WI38 (cell line): ENCODE measurements around the gene SHB.

Source experiments
- H3K4me3 ChIP-seq: 2 replicates; pipeline ENCODE4 v1.5.1; 2011; ENCODE audit warnings: low read depth, mild to moderate bottlenecking, control low read depth, low read length
- TF ChIP-seq, protein P1 (sequence below): IDR thresholded peaks from 2 replicates; pipeline ENCODE4 v1.5.1; 2012; ENCODE audit warnings: low read depth, mild to moderate bottlenecking, control low read depth, low read length

The SHB gene

DNA sequence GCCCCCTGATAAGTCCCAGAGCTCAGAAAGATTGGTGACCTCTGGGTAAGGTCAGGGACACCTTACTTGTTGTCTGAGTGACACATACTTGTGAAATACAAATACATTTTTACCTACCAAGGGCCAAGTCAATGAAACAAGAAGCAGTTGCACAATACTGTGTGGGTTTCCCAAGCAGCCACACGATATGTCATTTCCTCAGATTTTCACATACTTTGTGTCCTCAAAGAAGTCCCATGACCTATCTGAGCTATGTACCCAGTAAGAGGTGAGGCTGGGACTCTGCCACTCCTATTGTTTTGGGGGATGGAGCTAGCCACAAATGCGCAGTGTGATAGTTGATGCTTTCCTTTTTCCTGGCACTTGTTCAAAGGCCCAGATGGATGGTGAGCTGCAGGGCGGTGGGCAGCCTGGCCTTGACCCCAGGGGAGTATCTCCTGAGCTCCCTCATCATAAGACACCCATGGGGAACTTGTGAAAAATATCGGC, 160.3 kb downstream of the SHB start:
- TF ChIP-seq, protein P1, sequence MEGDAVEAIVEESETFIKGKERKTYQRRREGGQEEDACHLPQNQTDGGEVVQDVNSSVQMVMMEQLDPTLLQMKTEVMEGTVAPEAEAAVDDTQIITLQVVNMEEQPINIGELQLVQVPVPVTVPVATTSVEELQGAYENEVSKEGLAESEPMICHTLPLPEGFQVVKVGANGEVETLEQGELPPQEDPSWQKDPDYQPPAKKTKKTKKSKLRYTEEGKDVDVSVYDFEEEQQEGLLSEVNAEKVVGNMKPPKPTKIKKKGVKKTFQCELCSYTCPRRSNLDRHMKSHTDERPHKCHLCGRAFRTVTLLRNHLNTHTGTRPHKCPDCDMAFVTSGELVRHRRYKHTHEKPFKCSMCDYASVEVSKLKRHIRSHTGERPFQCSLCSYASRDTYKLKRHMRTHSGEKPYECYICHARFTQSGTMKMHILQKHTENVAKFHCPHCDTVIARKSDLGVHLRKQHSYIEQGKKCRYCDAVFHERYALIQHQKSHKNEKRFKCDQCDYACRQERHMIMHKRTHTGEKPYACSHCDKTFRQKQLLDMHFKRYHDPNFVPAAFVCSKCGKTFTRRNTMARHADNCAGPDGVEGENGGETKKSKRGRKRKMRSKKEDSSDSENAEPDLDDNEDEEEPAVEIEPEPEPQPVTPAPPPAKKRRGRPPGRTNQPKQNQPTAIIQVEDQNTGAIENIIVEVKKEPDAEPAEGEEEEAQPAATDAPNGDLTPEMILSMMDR, result no peak
- H3K4me3 ChIP-seq, result no peak overlapping the region

GRCh38 chr9:37908283-37908682, 160.7 kb downstream of the SHB start:
- TF ChIP-seq, protein P1, result no peak
- H3K4me3 ChIP-seq, result no peak overlapping the region

- no peak overlapping the region for H3K4me3 ChIP-seq
- TF ChIP-seq, protein P1, result no peak
Measured at GRCh38 chr9:37906312-37907239, 162.5 kb downstream of the SHB start.

DNA sequence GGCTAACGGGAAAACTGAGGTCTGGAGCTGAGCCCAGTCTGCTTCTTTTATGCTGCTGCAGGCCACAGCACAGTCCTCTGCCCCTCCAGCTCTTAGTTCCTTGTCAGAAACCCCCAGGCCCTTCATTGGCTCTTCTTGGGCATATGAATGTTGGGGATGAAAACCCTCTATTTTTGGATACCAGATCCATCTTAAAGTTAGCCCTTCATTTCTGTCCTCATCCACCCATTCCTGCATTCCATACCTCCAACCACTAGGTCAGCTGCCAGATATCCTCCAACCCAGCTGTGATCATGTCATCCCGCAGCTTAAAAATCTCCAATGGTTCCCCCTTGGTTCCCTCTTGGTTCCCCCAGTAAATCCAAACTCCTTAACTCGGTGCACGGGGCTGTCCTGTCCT, 163.3 kb downstream of the SHB start:
- TF ChIP-seq, protein P1, result no peak
- H3K4me3 ChIP-seq, result no peak overlapping the region

GRCh38 chr9:37905131-37905505, 163.9 kb downstream of the SHB start:
- peak overlapping the region; percentile 88 for H3K4me3 ChIP-seq
- TF ChIP-seq, protein P1, result no peak

DNA sequence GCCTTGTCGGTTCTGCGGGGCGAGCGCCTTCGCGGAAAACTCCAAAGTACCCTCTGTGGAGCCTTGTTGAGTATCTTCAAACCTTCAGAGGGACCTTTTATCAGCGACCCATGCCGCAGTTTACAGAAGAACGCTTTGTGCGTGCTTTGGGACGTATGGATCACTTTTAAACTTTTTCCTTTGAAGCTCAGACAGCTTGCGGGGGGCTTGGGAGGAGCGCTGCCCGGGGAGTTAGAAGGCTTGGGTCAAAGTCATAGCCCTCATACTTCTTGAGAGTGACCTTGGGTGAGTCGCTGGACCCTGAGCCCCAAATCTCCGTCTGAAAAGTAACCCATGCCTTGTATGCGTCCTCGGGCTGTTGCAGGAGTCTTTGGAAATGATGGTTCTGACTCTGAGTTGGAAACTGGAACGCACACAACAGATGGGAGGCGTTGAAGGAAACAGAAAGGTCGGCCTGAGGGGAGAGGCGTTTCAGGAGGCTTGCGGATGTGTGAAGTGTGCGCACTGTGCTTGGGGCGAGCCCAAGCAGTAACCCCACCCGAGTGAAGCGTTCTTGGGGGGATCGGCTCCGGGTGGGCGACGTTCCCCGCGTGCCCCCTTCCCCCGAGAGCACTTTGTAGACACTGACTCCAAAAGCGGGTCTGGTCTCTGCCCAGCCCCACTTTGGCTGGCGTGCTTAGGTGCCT, 164.4 kb downstream of the SHB start:
- TF ChIP-seq, protein P1, result no peak
- peak overlapping the region; percentile 88 for H3K4me3 ChIP-seq
